ENCODE results near the gene GOLGA5. TPM values are rescaled to one million over a fixed set of nuclear protein-coding genes. Genes with fewer than 3 reads are reported as not detected.

GOLGA5 gene
- total and polyA plus RNA-seq, 2 of the 13 experiments (the other 11 are each of a cell fraction or from before 2014, with no cell fraction given): 31.0 to 40.0 TPM

DNA sequence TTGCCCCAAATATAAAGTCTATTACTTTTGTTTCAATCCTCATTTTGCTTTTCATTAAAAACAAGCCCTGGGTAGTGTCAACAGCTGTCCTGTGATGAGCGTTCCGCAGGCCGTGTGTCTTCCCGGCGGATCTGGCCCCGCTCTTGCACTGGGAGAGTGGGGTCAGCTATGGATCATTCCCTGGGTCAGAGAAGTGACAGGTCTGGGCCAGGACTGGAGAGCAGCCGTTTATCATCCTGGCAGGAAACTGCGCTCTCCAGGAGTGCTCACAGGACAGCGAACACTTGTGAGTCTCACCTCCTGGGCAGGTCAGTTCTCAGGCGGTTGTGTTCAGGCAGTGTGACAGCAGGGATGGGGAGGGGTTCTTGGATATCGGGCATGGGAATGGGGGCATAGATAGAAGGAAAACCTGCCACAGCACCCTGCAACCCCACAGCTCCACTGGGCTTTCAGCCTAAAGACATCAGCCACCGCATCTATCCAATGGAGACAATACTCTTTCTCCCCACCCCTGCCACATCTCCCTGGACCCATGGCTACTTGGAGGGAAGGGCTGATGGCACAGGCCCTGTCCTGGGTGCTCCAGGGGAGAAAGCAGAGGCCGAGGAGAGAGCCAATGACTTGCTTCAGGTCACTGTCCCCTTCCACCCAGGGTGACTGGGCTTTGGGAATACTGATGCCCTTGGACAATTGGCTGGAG lies 81.0 kb downstream of the GOLGA5 start:
- FAIRE-seq (no peak), DNase-seq (ENCODE audit: low spot score) (no peak), ATAC-seq (no peak)
- 78% methylated on average over 13 of the region's 13 CpGs for WGBS (ENCODE audit: low lambda C conversion rate)
- Histone ChIP-seq H3K79me2 (ENCODE audit: insufficient read depth, low read length) (no peaks in the 10 kb centered on the region), H2AFZ (ENCODE audit: low read length) (no peak overlapping the region), H3K9me3 (ENCODE audit: low read length) (no peaks in the 10 kb centered on the region), H3K36me3 (replicated peaks in 1 of 2; ENCODE audit: control insufficient read depth in 1 of 2, insufficient read depth in 2 of 2, low read length in 2 of 2) (no peaks in the 10 kb centered on the region), H3K9ac (ENCODE audit: insufficient read depth, low read depth, low read length) (no peak overlapping the region), H3K4me2 (ENCODE audit: low read depth, low read length) (no peak overlapping the region), H3K4me1 (ENCODE audit: insufficient read depth, low read length) (peaks cover 21% of the 10 kb centered on the region), H4K20me1 (ENCODE audit: insufficient read depth, low read length) (no peaks in the 10 kb centered on the region), H3K4me3 (replicated peaks in 1 of 3; ENCODE audit: insufficient read depth in 1 of 3, low read depth in 2 of 3, low read length in 3 of 3) (no peak overlapping the region), H3K27me3 (ENCODE audit: control insufficient read depth in 1 of 2, insufficient read depth in 2 of 2, low read length in 2 of 2) (no peaks in the 10 kb centered on the region; a peak in 2 of 5 replicates), H3K27ac (ENCODE audit: extremely low read length, insufficient read depth, low read length) (no peak overlapping the region)
- TF ChIP-seq HDAC2 (CRISPR knock-in tag; IDR thresholded peaks at IDR 0.05) (no peak), KLF13 (CRISPR knock-in tag; IDR thresholded peaks at IDR 0.05) (no peak), ZFP41 (CRISPR knock-in tag; IDR thresholded peaks at IDR 0.05; ENCODE audit: borderline replicate concordance) (no peak), POLR2AphosphoS2 (IDR thresholded peaks at IDR 0.05; ENCODE audit: low read depth, low read length) (no peak), MXD4 (CRISPR knock-in tag; IDR thresholded peaks at IDR 0.05) (no peak), ZNF251 (CRISPR knock-in tag; IDR thresholded peaks at IDR 0.05) (no peak), ZNF878 (CRISPR knock-in tag; IDR thresholded peaks at IDR 0.05) (no peak)
- ChIA-PET POLR2A (no interaction called here), CTCF (ENCODE audit: low intra/inter-chr PET ratio, low total read pairs) (no interaction called here)
- no TSS peak for BruUV-seq (replicated peaks)
- intact Hi-C loops (cut with micrococcal nuclease; ENCODE audit: unreplicated experiment): no loop called here
- in situ Hi-C loops (cut with HindIII; ENCODE audit: extremely low pct_ligation_motif_present, low pct_unique_long_range_greater_than_20kb): no loop called here

DNA sequence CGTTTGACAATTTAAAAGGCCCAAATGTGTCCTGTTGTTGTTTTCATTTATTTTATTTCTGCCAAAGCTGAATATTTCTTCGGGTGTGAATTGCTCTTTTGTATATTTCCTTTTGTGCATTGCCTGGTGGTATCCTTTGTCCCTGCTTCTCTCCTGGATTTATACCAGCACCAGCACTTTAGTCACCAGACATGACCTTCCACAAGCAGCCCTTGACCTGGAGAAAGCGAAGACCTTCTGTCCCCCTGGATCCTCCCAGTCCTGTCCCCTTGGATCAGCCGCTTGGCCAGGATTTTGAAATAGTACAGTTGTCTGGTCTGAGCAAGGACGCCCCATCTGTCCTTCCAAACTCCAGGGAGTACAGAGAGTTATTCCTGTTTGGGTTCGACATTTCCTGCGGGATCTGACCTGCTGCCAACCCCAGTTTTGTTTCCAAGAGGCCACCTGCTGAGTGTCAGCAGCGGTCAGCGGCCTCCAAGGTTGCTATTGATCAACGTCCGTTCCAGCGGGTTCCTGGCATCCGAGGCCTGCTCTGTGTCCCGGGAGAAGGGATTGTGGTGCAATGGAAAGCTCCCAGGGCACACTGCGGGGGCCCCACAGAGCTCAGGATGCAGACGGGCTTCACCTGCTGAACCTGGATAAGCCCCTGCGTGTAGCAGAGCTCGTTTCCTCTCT lies 83.8 kb downstream of the GOLGA5 start:
- intact Hi-C loops (cut with micrococcal nuclease; ENCODE audit: unreplicated experiment) (no loop called here), in situ Hi-C loops (cut with HindIII; ENCODE audit: extremely low pct_ligation_motif_present, low pct_unique_long_range_greater_than_20kb) (no loop called here)
- Histone ChIP-seq H3K9ac (ENCODE audit: insufficient read depth, low read depth, low read length) (no peak overlapping the region), H3K36me3 (replicated peaks in 1 of 2; ENCODE audit: control insufficient read depth in 1 of 2, insufficient read depth in 2 of 2, low read length in 2 of 2) (no peaks in the 10 kb centered on the region), H3K4me1 (ENCODE audit: insufficient read depth, low read length) (peaks cover 28% of the 10 kb centered on the region), H3K9me3 (ENCODE audit: low read length) (no peaks in the 10 kb centered on the region), H3K27ac (ENCODE audit: extremely low read length, insufficient read depth, low read length) (peak overlapping the region; percentile 23), H3K27me3 (ENCODE audit: control insufficient read depth in 1 of 2, insufficient read depth in 2 of 2, low read length in 2 of 2) (no peaks in the 10 kb centered on the region; a peak in 2 of 5 replicates), H3K4me2 (ENCODE audit: low read depth, low read length) (peak overlapping the region; percentile 78), H2AFZ (ENCODE audit: low read length) (no peak overlapping the region), H4K20me1 (ENCODE audit: insufficient read depth, low read length) (no peaks in the 10 kb centered on the region), H3K4me3 (replicated peaks in 1 of 3; ENCODE audit: insufficient read depth in 1 of 3, low read depth in 2 of 3, low read length in 3 of 3) (peak overlapping the region in 1 of 3 experiments; percentile 51; a peak in 2 of 6 replicates), H3K79me2 (ENCODE audit: insufficient read depth, low read length) (no peaks in the 10 kb centered on the region)
- ATAC-seq: peak; percentile 95
- POLR2A ChIA-PET: no interaction called here
- peak; percentile 48 for DNase-seq (ENCODE audit: low spot score)
- no peak for FAIRE-seq
- BruUV-seq (replicated peaks): no TSS peak
- 2% methylated on average over 10 of the region's 18 CpGs for WGBS (ENCODE audit: low lambda C conversion rate)
- CTCF ChIA-PET (ENCODE audit: low intra/inter-chr PET ratio, low total read pairs): no interaction called here
- TF ChIP-seq, protein P1, sequence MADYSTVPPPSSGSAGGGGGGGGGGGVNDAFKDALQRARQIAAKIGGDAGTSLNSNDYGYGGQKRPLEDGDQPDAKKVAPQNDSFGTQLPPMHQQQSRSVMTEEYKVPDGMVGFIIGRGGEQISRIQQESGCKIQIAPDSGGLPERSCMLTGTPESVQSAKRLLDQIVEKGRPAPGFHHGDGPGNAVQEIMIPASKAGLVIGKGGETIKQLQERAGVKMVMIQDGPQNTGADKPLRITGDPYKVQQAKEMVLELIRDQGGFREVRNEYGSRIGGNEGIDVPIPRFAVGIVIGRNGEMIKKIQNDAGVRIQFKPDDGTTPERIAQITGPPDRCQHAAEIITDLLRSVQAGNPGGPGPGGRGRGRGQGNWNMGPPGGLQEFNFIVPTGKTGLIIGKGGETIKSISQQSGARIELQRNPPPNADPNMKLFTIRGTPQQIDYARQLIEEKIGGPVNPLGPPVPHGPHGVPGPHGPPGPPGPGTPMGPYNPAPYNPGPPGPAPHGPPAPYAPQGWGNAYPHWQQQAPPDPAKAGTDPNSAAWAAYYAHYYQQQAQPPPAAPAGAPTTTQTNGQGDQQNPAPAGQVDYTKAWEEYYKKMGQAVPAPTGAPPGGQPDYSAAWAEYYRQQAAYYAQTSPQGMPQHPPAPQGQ (CRISPR knock-in tag; IDR thresholded peaks at IDR 0.05; ENCODE audit: borderline replicate concordance): no peak
- peak; percentile 50; the same call in 1 of the 2 replicates for TF ChIP-seq ZMYM4 (CRISPR knock-in tag; IDR thresholded peaks at IDR 0.05)
- peak; percentile 65; the same call in 1 of the 2 replicates for TF ChIP-seq HDAC1 (CRISPR knock-in tag; IDR thresholded peaks at IDR 0.05)
- TF ChIP-seq, protein P2, sequence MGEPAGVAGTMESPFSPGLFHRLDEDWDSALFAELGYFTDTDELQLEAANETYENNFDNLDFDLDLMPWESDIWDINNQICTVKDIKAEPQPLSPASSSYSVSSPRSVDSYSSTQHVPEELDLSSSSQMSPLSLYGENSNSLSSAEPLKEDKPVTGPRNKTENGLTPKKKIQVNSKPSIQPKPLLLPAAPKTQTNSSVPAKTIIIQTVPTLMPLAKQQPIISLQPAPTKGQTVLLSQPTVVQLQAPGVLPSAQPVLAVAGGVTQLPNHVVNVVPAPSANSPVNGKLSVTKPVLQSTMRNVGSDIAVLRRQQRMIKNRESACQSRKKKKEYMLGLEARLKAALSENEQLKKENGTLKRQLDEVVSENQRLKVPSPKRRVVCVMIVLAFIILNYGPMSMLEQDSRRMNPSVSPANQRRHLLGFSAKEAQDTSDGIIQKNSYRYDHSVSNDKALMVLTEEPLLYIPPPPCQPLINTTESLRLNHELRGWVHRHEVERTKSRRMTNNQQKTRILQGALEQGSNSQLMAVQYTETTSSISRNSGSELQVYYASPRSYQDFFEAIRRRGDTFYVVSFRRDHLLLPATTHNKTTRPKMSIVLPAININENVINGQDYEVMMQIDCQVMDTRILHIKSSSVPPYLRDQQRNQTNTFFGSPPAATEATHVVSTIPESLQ (CRISPR knock-in tag; conservative IDR thresholded peaks at IDR 0.05): 0 out of 2 replicates have a peak, but pooled peaks have one; percentile 68
- peak; percentile 41; the same call in 1 of the 2 replicates for TF ChIP-seq NFKB2 (CRISPR knock-in tag; IDR thresholded peaks at IDR 0.05; ENCODE audit: borderline replicate concordance)
- TF ChIP-seq PITX1 (CRISPR knock-in tag; IDR thresholded peaks at IDR 0.05): 0 out of 2 replicates have a peak, but pooled peaks have one; percentile 37

Data from HepG2 (cell line).